HG03342 (cell line): Measurements from ENCODE around the gene FXR2.

Source experiments
- ATAC-seq: cut with Tn5 transposase; IDR thresholded peaks from one replicate; pipeline ENCODE4 v1.9.1; 2021; ENCODE audit warnings: mild to moderate bottlenecking, moderate library complexity; ENCODE audit not compliant: unreplicated experiment

FXR2 gene

GRCh38 chr17:7552621-7553051, 62.1 kb downstream of the FXR2 start:
- peak; percentile 58 for ATAC-seq

GRCh38 chr17:7551396-7551795, 63.3 kb downstream of the FXR2 start:
- ATAC-seq: no peak

DNA sequence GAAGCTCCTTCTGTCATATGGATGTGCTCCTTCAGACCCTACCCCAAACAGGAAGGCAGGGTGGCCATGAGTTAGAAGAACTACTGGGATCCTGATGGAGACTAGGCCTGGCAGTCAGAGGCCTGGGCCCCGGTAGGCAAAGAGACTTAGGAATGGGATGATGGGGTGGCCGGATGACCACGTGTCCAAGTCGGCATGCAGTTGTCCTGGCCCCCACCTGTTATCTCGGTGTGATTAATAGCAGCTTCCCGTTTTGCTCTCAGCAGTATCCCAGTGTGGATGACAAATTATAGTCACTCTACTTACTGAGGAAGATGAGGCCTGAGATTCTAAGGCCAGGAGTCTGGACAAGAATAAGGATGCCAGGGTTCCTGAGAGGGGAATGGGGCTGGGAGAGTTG, 64.4 kb downstream of the FXR2 start:
- ATAC-seq: no peak

GRCh38 chr17:7549401-7550055, 65.2 kb downstream of the FXR2 start:
- no peak for ATAC-seq

GRCh38 chr17:7548585-7549400, 65.9 kb downstream of the FXR2 start, which contains the start of gene TNFSF12:
Gene TNFSF12 (plus strand): TSS chr17:7549058. CDS start chr17:7549154, 96 bp downstream.
- no peak for ATAC-seq

- no peak for ATAC-seq
These were observed 69.8 kb downstream of the FXR2 start for GRCh38 chr17:7544911-7545310.
